ENCODE measurements around the gene LPP. TPM values are rescaled to one million over a fixed set of nuclear protein-coding genes. Genes with fewer than 3 reads are reported as not detected.

Gene LPP
- total and polyA plus RNA-seq, 2 of the 13 experiments (the other 11 are each of a cell fraction or from before 2014, with no cell fraction given) = 19.2 to 29.9 TPM

- over 99% methylated on average over 5 of the region's 5 CpGs for WGBS (ENCODE audit: low lambda C conversion rate)
- ATAC-seq = no peak
- Histone ChIP-seq H3K9me3 (ENCODE audit: low read length) (no peaks in the 10 kb centered on the region), H2AFZ (ENCODE audit: low read length) (no peak overlapping the region), H3K9ac (ENCODE audit: insufficient read depth, low read depth, low read length) (no peak overlapping the region), H3K27ac (ENCODE audit: extremely low read length, insufficient read depth, low read length) (no peak overlapping the region), H3K79me2 (ENCODE audit: insufficient read depth, low read length) (no peaks in the 10 kb centered on the region), H3K4me3 (replicated peaks in 1 of 3; ENCODE audit: insufficient read depth in 1 of 3, low read depth in 2 of 3, low read length in 3 of 3) (no peak overlapping the region), H3K27me3 (ENCODE audit: control insufficient read depth in 1 of 2, insufficient read depth in 2 of 2, low read length in 2 of 2) (no peaks in the 10 kb centered on the region), H3K4me1 (ENCODE audit: insufficient read depth, low read length) (peaks cover 24% of the 10 kb centered on the region), H4K20me1 (ENCODE audit: insufficient read depth, low read length) (no peaks in the 10 kb centered on the region), H3K4me2 (ENCODE audit: low read depth, low read length) (no peak overlapping the region), H3K36me3 (replicated peaks in 1 of 2; ENCODE audit: control insufficient read depth in 1 of 2, insufficient read depth in 2 of 2, low read length in 2 of 2) (no peaks in the 10 kb centered on the region)
- TF ChIP-seq ZNF75D (CRISPR knock-in tag; IDR thresholded peaks at IDR 0.05; ENCODE audit: borderline replicate concordance) (no peak), KLF11 (CRISPR knock-in tag; IDR thresholded peaks at IDR 0.05) (no peak), ZHX1 (CRISPR knock-in tag; IDR thresholded peaks at IDR 0.05; ENCODE audit: low read depth) (no peak), HOXA9 (CRISPR knock-in tag; IDR thresholded peaks at IDR 0.05; ENCODE audit: borderline replicate concordance) (no peak), NR2F6 (IDR thresholded peaks at IDR 0.05) (no peak), NR2F6 (CRISPR knock-in tag; IDR thresholded peaks at IDR 0.05) (no peak), SMYD3 (CRISPR knock-in tag; IDR thresholded peaks at IDR 0.05) (no peak), ZNF816 (CRISPR knock-in tag; IDR thresholded peaks at IDR 0.05; ENCODE audit: borderline replicate concordance) (no peak), ZNF451 (CRISPR knock-in tag; IDR thresholded peaks at IDR 0.05) (no peak), MXD3 (CRISPR knock-in tag; IDR thresholded peaks at IDR 0.05) (no peak)
- POLR2A ChIA-PET = no interaction called here
- FAIRE-seq = no peak
- in situ Hi-C loops (cut with HindIII; ENCODE audit: extremely low pct_ligation_motif_present, low pct_unique_long_range_greater_than_20kb) (no loop called here), intact Hi-C loops (cut with micrococcal nuclease; ENCODE audit: unreplicated experiment) (no loop called here)
- CTCF ChIA-PET (ENCODE audit: low intra/inter-chr PET ratio, low total read pairs) = no interaction called here
- DNase-seq (ENCODE audit: low spot score) = no peak
- BruUV-seq (replicated peaks) = no TSS peak
These were observed 516.5 kb downstream of the LPP start for GRCh38 chr3:188670446-188670845.
